Activated CD4-positive, CD25-positive, alpha-beta regulatory T cell (primary cell): Measurements from ENCODE around the gene SNAI3.

Experiments
- DNase-seq, 4 experiments: peaks; one replicate each; lab custom pipeline; 2025; lab: John Stamatoyannopoulos, UW

SNAI3 gene

GRCh38 chr16:88650749-88651275, 35.5 kb downstream of the SNAI3 start, which contains the start of gene CYBA:
Gene CYBA (minus strand): TSS chr16:88651053. CDS start chr16:88651013, 40 bp downstream.
- DNase-seq, result peak; percentile 65 to 75 (median 70)

GRCh38 chr16:88649924-88650748, 36.2 kb downstream of the SNAI3 start:
- no peak for DNase-seq

- DNase-seq, result no peak
These were observed 36.9 kb downstream of the SNAI3 start for GRCh38 chr16:88649195-88649923.

- no peak for DNase-seq
These were observed 38.9 kb downstream of the SNAI3 start for GRCh38 chr16:88647178-88648070.

DNA sequence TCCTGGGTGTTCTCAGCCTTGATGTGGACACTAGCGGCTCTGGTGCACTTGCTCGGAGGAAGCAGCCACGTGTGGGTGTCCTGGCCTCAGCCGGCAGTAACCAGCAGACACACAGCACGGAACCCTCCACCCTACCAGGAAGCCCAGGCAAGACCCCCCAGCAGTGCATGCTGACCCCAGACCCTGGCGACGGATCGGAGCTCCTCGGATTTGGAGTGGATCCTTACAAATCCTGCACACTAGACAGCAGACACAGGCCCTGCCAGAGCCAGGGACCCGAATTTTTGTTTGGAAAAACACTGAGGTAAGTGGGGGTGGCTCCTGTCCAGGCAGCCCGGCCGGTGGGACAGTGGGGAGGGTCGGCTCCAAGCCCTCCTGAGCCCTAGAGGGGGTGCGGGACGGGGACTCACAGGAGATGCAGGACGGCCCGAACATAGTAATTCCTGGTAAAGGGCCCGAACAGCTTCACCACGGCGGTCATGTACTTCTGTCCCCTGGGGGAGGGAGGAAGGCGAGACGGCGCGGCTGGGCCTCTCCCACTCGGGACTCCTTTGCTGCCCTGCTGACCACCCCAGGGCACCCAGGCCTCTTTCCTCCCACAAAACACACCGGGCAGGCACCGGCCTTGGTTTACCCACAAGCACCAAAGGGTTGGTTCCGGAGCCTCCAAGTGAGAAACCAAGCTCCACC, 39.8 kb downstream of the SNAI3 start:
- DNase-seq, result no peak

GRCh38 chr16:88645941-88646340, 40.4 kb downstream of the SNAI3 start:
- DNase-seq, result no peak

DNA sequence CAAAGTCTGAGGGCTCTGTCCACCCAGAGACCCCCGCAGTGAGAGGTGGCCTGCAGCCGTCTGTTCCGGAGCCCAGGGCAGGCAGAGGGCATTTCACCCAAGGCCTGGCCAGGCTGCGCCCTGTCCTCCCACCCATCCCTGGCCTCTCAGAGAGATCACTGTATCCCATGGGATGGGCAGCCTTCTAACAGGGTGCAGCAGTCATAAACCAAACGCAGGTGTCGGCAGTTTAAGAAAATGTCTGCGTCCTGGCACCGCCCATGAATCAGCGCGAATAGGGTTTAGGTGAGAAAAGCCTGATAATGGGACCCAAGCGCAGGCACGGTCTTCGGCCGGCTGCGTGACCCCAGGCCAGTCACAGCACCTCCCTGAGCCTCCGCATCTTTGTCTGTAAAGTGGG, 40.9 kb downstream of the SNAI3 start:
- DNase-seq, result no peak

- DNase-seq, result no peak
These were observed 42.7 kb downstream of the SNAI3 start for GRCh38 chr16:88643644-88643932.

DNA sequence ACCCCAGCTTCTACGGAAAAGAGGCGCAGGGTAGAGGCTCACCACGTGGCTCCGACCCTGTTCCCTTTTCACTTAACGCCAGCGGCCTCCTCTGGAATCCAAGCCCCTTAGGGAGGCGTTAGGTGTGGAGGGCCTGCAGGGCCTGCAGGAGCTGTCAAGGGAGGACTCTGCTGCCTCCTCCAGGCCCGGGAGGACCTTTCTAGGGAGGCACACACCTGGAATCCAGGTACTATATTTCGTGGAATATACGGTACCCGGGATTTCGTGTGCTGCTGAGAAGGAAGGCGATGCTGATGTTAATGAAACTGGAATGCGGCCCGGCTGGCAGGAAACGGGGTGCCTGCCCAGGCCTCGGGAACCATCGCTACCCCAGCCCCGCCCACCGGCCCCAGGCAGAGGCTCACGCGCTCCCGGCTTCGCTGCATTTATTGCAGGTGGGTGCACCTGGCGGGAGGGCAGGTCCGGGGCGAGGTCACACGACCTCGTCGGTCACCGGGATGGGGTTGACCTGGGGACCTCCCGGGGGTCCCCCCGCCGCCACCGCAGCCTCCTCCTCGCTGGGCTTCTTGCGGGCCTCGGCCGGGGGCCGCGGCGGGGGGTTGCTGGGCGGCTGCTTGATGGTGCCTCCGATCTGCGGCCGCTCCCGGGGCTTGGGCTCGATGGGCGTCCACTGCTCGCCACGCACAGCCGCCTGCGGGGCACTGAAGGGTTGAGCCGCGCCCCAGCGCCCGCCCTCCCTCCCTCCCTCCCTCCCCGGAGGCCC, 43.2 kb downstream of the SNAI3 start:
- no peak for DNase-seq

GRCh38 chr16:88640498-88641247, 45.6 kb downstream of the SNAI3 start:
- no peak for DNase-seq

DNA sequence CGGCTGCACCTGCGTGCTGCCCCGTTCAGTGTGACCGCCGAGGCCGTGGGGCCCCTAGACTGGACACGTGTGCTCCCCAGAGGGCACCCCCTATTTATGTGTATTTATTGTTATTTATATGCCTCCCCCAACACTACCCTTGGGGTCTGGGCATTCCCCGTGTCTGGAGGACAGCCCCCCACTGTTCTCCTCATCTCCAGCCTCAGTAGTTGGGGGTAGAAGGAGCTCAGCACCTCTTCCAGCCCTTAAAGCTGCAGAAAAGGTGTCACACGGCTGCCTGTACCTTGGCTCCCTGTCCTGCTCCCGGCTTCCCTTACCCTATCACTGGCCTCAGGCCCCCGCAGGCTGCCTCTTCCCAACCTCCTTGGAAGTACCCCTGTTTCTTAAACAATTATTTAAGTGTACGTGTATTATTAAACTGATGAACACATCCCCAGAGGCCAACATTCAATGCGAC, 46.2 kb downstream of the SNAI3 start:
- DNase-seq, result no peak

- DNase-seq, result no peak
These were observed 46.9 kb downstream of the SNAI3 start for GRCh38 chr16:88639231-88640038.

DNA sequence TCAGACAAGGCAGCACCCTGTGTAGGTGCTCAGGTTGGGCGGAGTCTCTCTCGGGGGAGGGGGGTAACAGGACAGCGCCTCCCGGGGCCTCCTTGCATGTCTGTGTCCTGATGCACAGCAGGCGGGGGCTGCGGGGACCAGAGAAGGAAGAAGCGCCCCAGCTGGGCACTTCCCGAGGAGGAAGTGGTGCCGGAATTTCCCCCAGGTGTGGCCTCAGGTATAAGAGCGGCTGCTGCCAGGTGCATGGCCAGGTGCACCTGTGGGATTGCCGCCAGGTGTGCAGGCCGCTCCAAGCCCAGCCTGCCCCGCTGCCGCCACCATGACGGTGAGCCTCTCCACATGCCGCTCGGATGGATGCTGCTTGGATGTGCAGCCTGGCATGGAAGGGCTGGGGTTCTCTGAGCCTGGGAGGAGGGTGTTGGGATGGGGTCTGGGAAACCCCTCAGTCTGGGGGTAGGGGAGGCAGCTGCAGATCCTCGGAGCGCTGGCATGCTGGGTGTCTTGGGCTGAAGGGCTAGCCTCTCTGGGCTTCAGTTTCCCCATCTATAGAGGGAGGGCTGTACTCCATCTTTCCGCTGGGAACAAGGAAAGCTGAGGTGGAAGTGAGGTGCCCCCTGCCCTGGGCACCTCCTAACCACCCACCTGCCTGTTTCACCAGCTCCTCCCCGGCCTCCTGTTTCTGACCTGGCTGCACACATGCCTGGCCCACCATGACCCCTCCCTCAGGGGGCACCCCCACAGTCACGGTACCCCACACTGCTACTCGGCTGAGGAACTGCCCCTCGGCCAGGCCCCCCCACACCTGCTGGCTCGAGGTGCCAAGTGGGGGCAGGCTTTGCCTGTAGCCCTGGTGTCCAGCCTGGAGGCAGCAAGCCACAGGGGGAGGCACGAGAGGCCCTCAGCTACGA, 47.7 kb downstream of the SNAI3 start, which contains the start of gene IL17C:
TSS of gene IL17C (plus strand) at position 250 of the 908 bp plus-strand sequence. CDS start at position 320, 70 bp downstream.
- DNase-seq, result no peak

- no peak for DNase-seq
These were observed 49.6 kb downstream of the SNAI3 start for GRCh38 chr16:88636488-88637265.

DNA sequence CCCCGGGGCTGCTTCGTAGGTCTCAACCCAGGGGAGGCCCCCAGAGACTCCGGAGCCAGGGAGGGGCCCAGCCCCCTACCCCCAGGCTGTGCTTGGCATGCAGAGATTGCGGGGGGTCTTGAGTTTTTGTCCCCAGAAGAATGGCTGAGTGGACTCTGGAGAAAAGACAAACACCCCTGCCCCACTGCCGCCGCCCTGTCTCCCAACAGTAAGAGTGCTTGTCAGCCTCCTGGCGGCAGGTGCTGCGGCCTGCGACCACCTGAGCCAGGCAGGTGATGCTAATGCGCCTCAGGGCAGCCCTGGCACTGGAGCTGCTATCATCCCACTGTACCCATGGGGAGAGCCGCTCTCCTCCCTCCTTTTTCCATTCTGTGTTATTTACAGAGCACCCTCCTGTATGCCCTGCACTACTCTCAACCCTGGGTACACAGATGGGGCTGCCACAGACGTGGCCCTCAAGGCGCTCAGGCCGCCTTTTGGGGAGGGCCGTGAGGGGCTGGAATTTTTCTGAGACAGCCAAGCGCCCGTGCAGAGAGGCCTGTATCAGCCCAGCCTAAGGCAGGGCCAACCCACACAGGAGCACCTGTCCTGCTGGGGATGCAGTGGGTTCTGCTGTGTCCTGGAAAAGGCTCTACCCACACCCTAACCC, 50.5 kb downstream of the SNAI3 start:
- DNase-seq, result no peak

DNA sequence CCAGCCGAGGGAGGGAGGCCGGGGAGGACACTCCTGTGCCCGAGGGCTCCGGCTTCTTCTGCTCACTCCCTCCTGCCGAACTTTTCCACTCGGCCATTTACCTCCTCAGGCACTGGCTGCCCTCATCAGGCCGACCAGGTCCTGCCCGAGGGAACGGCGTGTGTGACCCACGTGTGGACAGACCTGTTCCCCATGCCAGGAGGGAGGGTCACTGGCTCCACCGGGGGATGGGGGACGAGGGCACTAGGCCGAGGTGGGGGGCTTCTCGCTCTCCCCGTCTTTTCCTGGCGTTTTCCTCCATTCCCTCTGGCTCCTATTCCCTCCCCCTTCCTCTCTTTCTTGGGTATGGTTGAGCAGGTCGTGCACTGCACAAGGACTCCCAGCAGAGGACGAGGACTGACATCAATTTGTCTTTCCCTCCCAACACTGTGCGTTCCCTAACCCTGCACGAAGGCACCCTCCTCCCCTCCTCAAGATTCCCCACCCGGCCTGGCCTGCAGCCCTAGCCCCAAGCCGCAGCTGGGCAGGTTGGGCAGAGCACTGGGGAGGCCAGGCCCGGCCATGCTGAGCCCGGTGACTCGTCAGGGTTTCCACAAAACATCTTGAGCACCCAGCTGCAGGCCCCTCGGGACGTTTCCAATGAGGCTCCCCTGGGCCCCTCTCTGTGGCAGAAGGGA, 51.2 kb downstream of the SNAI3 start:
- no peak for DNase-seq
